GM19324 (cell line): ENCODE results near the gene REEP5.
A peak's percentile ranks its signal among the peaks of the same experiment; 100 is the strongest.
"Not testable (repeated sequence)": the region's sequence is repeated elsewhere in the genome, so short reads cannot be mapped to it uniquely, and the experiment has no call there.

Experiments used
- ATAC-seq: cut with Tn5 transposase; IDR thresholded peaks from one replicate; pipeline ENCODE4 v1.9.1; 2021; ENCODE audit warnings: mild to moderate bottlenecking, moderate library complexity; ENCODE audit not compliant: unreplicated experiment, low FRiP score

REEP5 gene

DNA sequence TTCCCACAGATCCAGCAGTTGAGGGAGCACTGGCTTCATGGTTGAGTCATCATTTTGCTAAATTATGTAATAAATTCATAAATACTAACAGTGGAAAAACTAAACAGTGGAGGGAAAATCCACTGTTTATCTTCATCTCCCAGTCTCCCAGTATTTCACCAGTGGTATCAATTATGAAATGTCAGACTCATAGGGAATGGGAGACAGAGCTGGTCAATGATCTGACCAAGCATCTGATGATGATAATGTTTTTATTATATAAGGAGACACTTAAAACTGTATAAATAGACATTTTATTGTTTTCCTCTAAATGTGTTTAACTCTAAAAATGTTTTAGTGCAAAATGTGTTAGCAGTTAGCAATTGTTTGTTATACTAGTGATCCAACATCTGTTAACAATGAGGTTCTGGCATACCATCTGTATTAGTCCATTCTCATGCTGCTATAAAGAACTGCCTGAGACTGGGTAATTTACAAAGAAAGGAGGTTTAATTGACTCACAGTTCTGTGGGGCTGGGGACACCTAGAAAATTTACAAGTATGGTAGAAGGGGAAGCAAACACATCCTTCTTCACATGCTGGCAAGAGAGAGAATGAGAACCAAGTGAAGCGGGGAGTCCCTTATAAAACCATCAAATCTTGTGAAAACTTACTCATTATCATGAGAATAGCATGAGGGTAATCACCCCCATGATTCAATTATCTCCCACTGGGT lies 11.8 kb upstream of the REEP5 start:
- no peak for ATAC-seq

- no peak for ATAC-seq
Measured at GRCh38 chr5:112933105-112933504, 11.1 kb upstream of the REEP5 start.

GRCh38 chr5:112931473-112931872 lies 9.4 kb upstream of the REEP5 start:
- no peak for ATAC-seq

DNA sequence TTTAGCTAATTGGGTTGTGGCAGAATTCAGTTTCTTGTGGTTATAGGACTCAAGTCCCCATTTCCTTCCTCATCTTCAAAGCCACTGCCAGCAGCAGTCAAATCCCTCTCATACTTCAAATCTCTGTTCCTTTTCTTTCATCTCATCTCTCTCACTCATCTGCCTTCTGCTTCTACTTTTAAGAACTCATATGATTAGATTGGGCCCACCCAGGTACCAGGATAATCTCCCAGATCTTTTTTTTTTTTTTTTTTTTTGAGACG lies 8.0 kb upstream of the REEP5 start:
- peak; percentile 35 for ATAC-seq

- peak; percentile 65 for ATAC-seq
Measured at GRCh38 chr5:112929336-112930081, 7.5 kb upstream of the REEP5 start.

- no peak for ATAC-seq
Measured at GRCh38 chr5:112923988-112924387, 2.0 kb upstream of the REEP5 start.

DNA sequence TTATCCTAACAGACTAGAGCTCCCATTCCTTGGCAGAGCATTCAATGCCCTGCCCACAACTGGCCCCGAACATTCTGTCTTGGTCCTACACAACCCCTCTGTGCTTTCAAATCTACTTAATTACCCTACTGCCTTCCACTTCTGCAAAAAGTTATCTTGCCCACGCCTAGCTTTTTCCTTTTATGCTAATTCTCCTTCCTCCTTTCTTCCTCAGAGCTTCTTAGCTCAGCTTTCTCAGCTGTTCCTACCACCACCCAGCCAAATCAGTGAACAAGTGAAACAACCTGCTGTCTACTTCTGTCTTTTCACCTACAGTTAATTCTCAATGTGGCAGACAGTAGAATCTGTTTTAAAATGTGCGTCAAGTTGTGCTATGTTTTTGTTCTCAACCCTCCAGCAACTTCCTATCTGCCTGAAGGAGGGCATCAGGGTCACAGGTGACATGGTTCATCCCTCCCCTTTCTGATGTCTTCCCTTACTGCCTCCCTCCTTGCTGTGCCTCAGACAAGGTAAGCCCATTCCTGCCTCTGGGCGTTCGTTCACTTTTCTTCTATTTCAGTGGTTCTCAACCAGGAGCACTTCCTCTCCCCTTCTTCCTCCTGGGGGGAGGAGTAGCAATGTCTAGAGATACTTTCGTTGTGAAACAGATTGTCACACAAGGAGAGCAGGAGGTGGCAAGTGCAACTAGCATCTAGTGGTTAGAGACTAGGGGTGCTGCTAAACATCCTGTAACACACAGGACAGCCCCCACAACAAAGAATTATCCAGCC lies 1.3 kb upstream of the REEP5 start:
- ATAC-seq, result no peak

GRCh38 chr5:112921026-112921832 lies 798 bp downstream of the REEP5 start:
- peak; percentile 45 for ATAC-seq

GRCh38 chr5:112919972-112920371 lies 2.1 kb downstream of the REEP5 start:
- ATAC-seq, result no peak

GRCh38 chr5:112918679-112919078 lies 3.3 kb downstream of the REEP5 start:
- ATAC-seq, result no peak

GRCh38 chr5:112918136-112918535 lies 3.9 kb downstream of the REEP5 start:
- ATAC-seq, result no peak

- ATAC-seq, result no peak
Measured at GRCh38 chr5:112917453-112917995, 4.5 kb downstream of the REEP5 start.

DNA sequence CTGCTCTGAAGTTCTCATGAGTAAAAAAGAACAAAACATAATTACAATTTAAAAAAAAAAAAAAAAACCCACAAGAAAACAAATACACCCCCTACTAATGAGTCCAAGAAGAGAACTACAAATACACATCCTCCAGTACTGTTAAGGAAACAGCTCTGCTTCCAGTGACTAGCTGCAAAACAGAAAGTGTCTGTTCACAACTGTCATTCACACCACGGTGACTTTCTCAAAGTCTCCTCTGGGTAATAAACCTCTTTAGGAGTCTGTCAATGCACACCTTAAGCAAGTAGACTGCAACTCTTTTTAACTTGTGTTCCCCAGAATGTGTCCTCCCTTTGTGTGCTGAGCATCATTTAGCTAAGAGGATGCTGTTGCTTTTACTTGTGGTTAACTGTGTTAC lies 6.2 kb downstream of the REEP5 start:
- ATAC-seq, result no peak

- ATAC-seq, result no peak
Measured at GRCh38 chr5:112914584-112914983, 7.4 kb downstream of the REEP5 start.

- no peak for ATAC-seq
Measured at GRCh38 chr5:112910529-112910928, 11.5 kb downstream of the REEP5 start.

DNA sequence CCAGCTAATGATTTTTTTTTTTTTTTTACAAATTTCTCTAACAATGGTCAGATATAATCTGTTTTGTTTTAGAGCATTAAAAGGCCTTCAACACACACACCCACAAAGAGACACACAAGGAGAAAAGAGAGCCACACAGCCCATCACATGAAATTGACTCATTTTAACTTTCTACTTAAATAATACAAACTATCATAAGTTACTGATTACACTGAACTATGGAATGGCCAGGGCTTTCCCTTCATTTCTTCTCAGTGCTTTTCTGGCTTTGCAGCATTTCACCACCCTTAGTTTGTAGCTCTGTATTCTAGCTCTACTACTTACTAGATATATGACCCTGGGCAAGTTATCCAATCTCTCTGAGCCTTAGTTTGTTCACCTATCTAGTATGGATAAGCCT lies 13.2 kb downstream of the REEP5 start:
- ATAC-seq, result no peak

GRCh38 chr5:112907166-112907631 lies 14.8 kb downstream of the REEP5 start:
- no peak for ATAC-seq

GRCh38 chr5:112906637-112907036 lies 15.4 kb downstream of the REEP5 start:
- ATAC-seq, result no peak

DNA sequence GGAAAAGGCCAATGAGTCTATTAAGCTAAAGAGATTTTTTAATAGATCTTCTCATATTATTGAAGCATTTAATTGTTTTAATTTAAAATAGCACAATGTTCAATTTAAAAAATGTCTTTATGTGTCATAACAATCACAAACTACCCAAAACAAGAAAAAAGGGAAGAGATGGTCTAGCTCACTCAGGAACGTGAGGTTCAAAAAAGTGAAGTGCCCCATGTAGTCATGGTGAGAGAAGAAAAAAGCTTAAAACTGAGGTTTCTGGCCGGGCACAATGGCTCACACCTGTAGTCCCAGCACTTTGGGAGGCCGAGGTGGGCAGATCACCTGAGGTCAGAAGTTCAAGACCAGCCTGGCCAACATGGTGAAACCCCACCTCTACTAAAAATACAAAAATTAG lies 17.0 kb downstream of the REEP5 start:
- ATAC-seq, result not testable (repeated sequence)

DNA sequence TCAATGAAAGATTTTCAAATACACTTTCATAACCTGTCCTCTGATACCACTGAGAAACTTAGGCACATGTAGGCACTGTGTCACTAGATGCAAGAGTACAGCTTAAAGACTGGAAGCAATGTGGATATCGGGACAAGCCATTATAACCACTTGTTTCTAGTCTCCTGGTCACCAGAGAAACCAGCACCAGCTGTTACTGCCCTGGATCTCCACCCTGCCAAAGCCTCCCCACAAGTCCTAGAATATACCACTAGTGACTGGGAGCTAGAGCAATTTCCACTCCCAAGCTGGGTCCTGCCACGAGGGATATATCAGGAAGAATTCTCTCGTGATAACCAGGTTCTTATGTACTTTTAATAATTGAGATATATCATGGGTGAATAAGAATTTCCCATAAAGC lies 19.5 kb downstream of the REEP5 start:
- no peak for ATAC-seq
